HL-60 (cell line): ENCODE data around the gene BRAT1.
"Not testable (repeated sequence)": the region's sequence is repeated elsewhere in the genome, so short reads cannot be mapped to it uniquely, and the experiment has no call there.

ENCODE experiments used
- DNase-seq, 2 experiments: peaks; one replicate each; pipeline ENCODE4 v3.0.0-alpha.2; 2010 to 2020; ENCODE audit warnings: low read depth in 1 of 2, low spot score in 1 of 2
- H3K27ac ChIP-seq: fragments of 250-450 bp; sonication (Bioruptor Pico); replicated peaks from 2 replicates; pipeline ENCODE4 v1.5.1; 2020; ENCODE audit warnings: mild to moderate bottlenecking, moderate library complexity
- H3K27me3 ChIP-seq: fragments of 250-450 bp; sonication (Bioruptor Pico); 2 replicates; pipeline ENCODE4 v1.5.1; 2021; ENCODE audit warnings: mild to moderate bottlenecking, moderate library complexity; ENCODE audit not compliant: insufficient read depth, poor library complexity, severe bottlenecking
- H3K4me3 ChIP-seq: replicated peaks from 2 replicates; pipeline ENCODE4 v1.5.1; 2011; ENCODE audit warnings: mild to moderate bottlenecking, control low read depth, low read length; ENCODE audit not compliant: insufficient read depth
- CTCF ChIP-seq: IDR thresholded peaks from one replicate; pipeline ENCODE4 v1.5.1; 2011; ENCODE audit warnings: low read length, control low read depth, inconsistent platforms; ENCODE audit not compliant: insufficient read depth
- GABPA ChIP-seq: IDR thresholded peaks from 2 replicates; pipeline ENCODE4 v1.6.1; 2012; ENCODE audit warnings: low read depth
- POLR2AphosphoS5 ChIP-seq: IDR thresholded peaks from 2 replicates; pipeline ENCODE4 v1.6.1; 2012; ENCODE audit warnings: low read depth
- SPI1 ChIP-seq: IDR thresholded peaks from 2 replicates; pipeline ENCODE4 v1.6.1; 2012; ENCODE audit warnings: low read depth, mild to moderate bottlenecking, borderline replicate concordance
- TF ChIP-seq, protein P1 (sequence below): IDR thresholded peaks from 2 replicates; pipeline ENCODE4 v1.6.1; 2012; ENCODE audit warnings: low read depth; ENCODE audit not compliant: insufficient replicate concordance

The BRAT1 gene

DNA sequence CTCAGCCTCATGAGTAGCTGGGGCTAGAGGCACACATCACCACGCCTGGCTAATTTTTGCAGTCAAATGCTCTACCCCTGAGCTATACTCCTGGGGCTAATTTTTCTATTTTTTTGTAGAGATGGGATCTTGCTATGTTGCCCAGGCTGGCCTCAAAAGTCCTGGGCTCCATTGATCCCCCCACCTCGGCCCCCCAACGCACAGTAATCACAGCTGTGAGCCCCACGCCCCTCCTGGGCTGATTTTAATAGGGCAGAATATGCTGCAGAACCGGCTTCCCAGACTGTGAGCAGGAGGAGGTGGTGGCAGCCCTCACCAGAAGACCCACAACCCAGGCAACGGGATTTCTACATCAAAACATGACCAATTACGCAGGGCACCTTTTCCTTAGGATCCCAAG, 15.2 kb downstream of the BRAT1 start:
- TF ChIP-seq SPI1 (no peak), CTCF (no peak), POLR2AphosphoS5 (no peak), GABPA (no peak)
- TF ChIP-seq, protein P1, sequence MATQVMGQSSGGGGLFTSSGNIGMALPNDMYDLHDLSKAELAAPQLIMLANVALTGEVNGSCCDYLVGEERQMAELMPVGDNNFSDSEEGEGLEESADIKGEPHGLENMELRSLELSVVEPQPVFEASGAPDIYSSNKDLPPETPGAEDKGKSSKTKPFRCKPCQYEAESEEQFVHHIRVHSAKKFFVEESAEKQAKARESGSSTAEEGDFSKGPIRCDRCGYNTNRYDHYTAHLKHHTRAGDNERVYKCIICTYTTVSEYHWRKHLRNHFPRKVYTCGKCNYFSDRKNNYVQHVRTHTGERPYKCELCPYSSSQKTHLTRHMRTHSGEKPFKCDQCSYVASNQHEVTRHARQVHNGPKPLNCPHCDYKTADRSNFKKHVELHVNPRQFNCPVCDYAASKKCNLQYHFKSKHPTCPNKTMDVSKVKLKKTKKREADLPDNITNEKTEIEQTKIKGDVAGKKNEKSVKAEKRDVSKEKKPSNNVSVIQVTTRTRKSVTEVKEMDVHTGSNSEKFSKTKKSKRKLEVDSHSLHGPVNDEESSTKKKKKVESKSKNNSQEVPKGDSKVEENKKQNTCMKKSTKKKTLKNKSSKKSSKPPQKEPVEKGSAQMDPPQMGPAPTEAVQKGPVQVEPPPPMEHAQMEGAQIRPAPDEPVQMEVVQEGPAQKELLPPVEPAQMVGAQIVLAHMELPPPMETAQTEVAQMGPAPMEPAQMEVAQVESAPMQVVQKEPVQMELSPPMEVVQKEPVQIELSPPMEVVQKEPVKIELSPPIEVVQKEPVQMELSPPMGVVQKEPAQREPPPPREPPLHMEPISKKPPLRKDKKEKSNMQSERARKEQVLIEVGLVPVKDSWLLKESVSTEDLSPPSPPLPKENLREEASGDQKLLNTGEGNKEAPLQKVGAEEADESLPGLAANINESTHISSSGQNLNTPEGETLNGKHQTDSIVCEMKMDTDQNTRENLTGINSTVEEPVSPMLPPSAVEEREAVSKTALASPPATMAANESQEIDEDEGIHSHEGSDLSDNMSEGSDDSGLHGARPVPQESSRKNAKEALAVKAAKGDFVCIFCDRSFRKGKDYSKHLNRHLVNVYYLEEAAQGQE = no peak
- Histone ChIP-seq H3K27ac (no peak overlapping the region), H3K27me3 (no peaks in the 10 kb centered on the region), H3K4me3 (no peak overlapping the region)
- no peak for DNase-seq

GRCh38 chr7:2539031-2539911, 16.1 kb downstream of the BRAT1 start:
- TF ChIP-seq GABPA = no peak
- 0 out of 2 replicates have a peak, but pooled peaks have one; percentile 12 for TF ChIP-seq POLR2AphosphoS5
- TF ChIP-seq, protein P1 = no peak
- no peaks in the 10 kb centered on the region for H3K27me3 ChIP-seq
- no peak overlapping the region for H3K4me3 ChIP-seq
- H3K27ac ChIP-seq = no peak overlapping the region
- DNase-seq = no peak

GRCh38 chr7:2537981-2538851, 17.1 kb downstream of the BRAT1 start:
- TF ChIP-seq, protein P1 = no peak
- TF ChIP-seq POLR2AphosphoS5 (no peak), GABPA (no peak), CTCF (no peak), SPI1 (no peak)
- H3K27ac ChIP-seq = no peak overlapping the region
- DNase-seq = no peak
- H3K27me3 ChIP-seq = no peaks in the 10 kb centered on the region
- no peak overlapping the region for H3K4me3 ChIP-seq

GRCh38 chr7:2535872-2536627, 19.3 kb downstream of the BRAT1 start:
- H3K27ac ChIP-seq, H3K27me3 ChIP-seq, H3K4me3 ChIP-seq, DNase-seq: not testable (repeated sequence)

DNA sequence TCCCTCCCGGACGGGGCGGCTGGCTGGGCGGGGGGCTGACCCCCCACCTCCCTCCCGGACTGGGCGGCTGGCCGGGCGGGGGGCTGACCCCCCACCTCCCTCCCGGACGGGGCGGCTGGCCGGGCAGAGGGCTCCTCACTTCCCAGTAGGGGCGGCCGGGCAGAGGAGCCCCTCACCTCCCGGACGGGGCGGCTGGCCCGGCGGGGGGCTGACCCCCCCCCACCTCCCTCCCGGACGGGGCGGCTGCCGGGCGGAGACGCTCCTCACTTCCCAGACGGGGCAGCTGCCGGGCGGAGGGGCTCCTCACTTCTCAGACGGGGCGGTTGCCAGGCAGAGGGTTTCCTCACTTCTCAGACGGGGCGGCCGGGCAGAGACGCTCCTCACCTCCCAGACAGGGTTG, 21.1 kb downstream of the BRAT1 start:
- H3K4me3 ChIP-seq, H3K27me3 ChIP-seq, DNase-seq, H3K27ac ChIP-seq: not testable (repeated sequence)
